Heart left ventricle (tissue), 13 donors: Measurements from ENCODE around the gene TBC1D12.

Experiments
- POLR2A ChIP-seq, 2 donors: fragments of 450-650 bp; IDR thresholded peaks; one replicate each; pipeline ENCODE4 v1.6.1; 2017; ENCODE audit warnings: antibody characterized with exemption in 2 of 2, mild to moderate bottlenecking in 2 of 2, moderate library complexity in 2 of 2
- TF ChIP-seq, protein P1 (sequence below), 12 donors: fragments of 200-600 bp; sonication (generic) in 4 of 12; IDR thresholded peaks; one replicate each; pipeline versions ENCODE4 v1.5.0 to v1.8.0; 2018 to 2022; ENCODE audit warnings: antibody characterized with exemption in 12 of 12, mild to moderate bottlenecking in 5 of 12
- donor health status: ischemic (EF 13 %, LVEDD 7.1; RV severe dilation, severe dysfunction).
- donor health status: DM: no; HTN: yes; CAD: no.
- donor health status: DM: no; HTN: no; CAD: no.
- donor health status: ischemic (EF 25% LVEDD 6.9; RV normal size, moderate dysfunction).
- donor health status: ischemic (EF 25% LVEDD 5.7; RV mildly dilated, moderate dysfunction).
- donor health status: ischemic (EF 35%, LVEDD 5.7; RV mildly dilated, moderate dysfunction).
- donor health status: nonischemic (EF 11% LVEDD 7.7; RV severe dilation, severe dysfunction).
- donor health status: DM: yes; HTN: yes; CAD: no.
- donor health status: PGD.
- donor health status: ischemic (EF 29% LVEDD 5.4; RV normal size, mild dysfunction).
- donor health status: nonischemic (EF 23%, LVEDD 6.1; RV moderate dilation, normal function).

DNA sequence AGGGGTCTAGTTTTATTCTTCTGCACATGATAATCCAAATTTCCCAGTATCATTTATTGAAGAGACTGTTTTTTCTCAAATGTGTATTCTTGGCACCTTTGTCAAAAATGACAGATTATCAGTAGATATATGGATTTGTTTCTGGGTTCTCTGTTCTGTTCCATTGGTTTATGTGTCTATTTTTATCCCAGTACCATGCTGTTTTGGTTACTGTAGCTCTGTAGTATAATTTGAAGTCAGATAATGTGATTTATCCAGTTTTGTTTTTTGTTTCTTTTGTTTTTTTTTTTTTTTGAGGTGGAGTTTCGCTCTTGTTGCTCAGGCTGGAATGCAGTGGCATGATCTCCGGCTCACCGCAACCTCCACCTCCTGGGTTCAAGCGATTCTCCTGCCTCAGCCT, 81.6 kb downstream of the TBC1D12 start:
- TF ChIP-seq, protein P1, sequence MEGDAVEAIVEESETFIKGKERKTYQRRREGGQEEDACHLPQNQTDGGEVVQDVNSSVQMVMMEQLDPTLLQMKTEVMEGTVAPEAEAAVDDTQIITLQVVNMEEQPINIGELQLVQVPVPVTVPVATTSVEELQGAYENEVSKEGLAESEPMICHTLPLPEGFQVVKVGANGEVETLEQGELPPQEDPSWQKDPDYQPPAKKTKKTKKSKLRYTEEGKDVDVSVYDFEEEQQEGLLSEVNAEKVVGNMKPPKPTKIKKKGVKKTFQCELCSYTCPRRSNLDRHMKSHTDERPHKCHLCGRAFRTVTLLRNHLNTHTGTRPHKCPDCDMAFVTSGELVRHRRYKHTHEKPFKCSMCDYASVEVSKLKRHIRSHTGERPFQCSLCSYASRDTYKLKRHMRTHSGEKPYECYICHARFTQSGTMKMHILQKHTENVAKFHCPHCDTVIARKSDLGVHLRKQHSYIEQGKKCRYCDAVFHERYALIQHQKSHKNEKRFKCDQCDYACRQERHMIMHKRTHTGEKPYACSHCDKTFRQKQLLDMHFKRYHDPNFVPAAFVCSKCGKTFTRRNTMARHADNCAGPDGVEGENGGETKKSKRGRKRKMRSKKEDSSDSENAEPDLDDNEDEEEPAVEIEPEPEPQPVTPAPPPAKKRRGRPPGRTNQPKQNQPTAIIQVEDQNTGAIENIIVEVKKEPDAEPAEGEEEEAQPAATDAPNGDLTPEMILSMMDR (IDR thresholded peaks at IDR 0.05), result no peak
- no peak for TF ChIP-seq POLR2A (IDR thresholded peaks at IDR 0.05)
